ENCODE measurements around the gene XK.

- TF ChIP-seq CTCF (conservative IDR thresholded peaks at IDR 0.05), result no peak
- TF ChIP-seq EZH2 (IDR thresholded peaks at IDR 0.05; ENCODE audit: low read depth), result no peak
Observed at GRCh38 chrX:37641859-37642258, 43.7 kb upstream of the XK start.

Data from PC-9 (cell line).